GM23338 (cell line): ENCODE data around the gene OSBPL10. TPM values are rescaled to one million over a fixed set of nuclear protein-coding genes. Genes with fewer than 3 reads are reported as not detected.

Source experiments
- ATAC-seq: fragments of 200-7000 bp; cut with Tn5 transposase; 3 replicates; pipeline ENCODE4 v1.9.1; 2020
- DNase-seq: peaks from one replicate; pipeline ENCODE4 v3.0.0-alpha.2; 2015; ENCODE audit warnings: low spot score
- H2AFZ ChIP-seq: fragments of 200-600 bp; sonication (generic); 2 replicates; pipeline ENCODE4 v1.8.0; 2016; ENCODE audit warnings: antibody characterized with exemption, mild to moderate bottlenecking, moderate library complexity
- H3F3A ChIP-seq: fragments of 200-600 bp; sonication (generic); replicated peaks from 2 replicates; pipeline ENCODE4 v1.8.0; 2017; ENCODE audit warnings: antibody characterized with exemption, mixed run types, low read depth
- H3K27ac ChIP-seq: fragments of 200-600 bp; sonication (generic); 2 replicates; pipeline ENCODE4 v1.6.1; 2016; ENCODE audit warnings: low read depth
- H3K27me3 ChIP-seq: fragments of 200-600 bp; sonication (generic); 2 replicates; pipeline ENCODE4 v1.8.0; 2016; ENCODE audit warnings: mild to moderate bottlenecking, mixed run types, moderate library complexity; ENCODE audit not compliant: insufficient read depth
- H3K36me3 ChIP-seq: fragments of 200-600 bp; sonication (generic); 2 replicates; pipeline ENCODE4 v1.8.0; 2016; ENCODE audit warnings: mild to moderate bottlenecking; ENCODE audit not compliant: insufficient read depth
- H3K4me1 ChIP-seq: fragments of 200-600 bp; sonication (generic); 2 replicates; pipeline ENCODE4 v1.8.0; 2016; ENCODE audit warnings: mild to moderate bottlenecking, moderate library complexity; ENCODE audit not compliant: insufficient read depth
- H3K4me2 ChIP-seq: fragments of 200-600 bp; sonication (generic); 2 replicates; pipeline ENCODE4 v1.7.1; 2017; ENCODE audit warnings: mixed run types
- H3K4me3 ChIP-seq: fragments of 200-600 bp; sonication (generic); 2 replicates; pipeline ENCODE4 v1.6.1; 2016; ENCODE audit warnings: mixed run types
- H3K79me2 ChIP-seq: fragments of 200-600 bp; sonication (generic); replicated peaks from 2 replicates; pipeline ENCODE4 v1.8.0; 2017; ENCODE audit warnings: mild to moderate bottlenecking; ENCODE audit not compliant: insufficient read depth
- H3K9me2 ChIP-seq: fragments of 200-600 bp; sonication (generic); 2 replicates; pipeline ENCODE4 v1.8.0; 2017; ENCODE audit not compliant: insufficient read depth
- H4K20me1 ChIP-seq: fragments of 200-600 bp; sonication (generic); replicated peaks from 2 replicates; pipeline ENCODE4 v1.8.0; 2017; ENCODE audit warnings: mild to moderate bottlenecking; ENCODE audit not compliant: insufficient read depth
- H3K27ac Mint-ChIP-seq: 2 replicates; pipeline ENCODE4 v1.8.0; 2020; ENCODE audit warnings: inconsistent platforms, mild to moderate bottlenecking, moderate library complexity, mixed read lengths
- H3K27me3 Mint-ChIP-seq: 3 replicates; pipeline ENCODE4 v1.8.0; 2022; ENCODE audit warnings: low read depth, mild to moderate bottlenecking, moderate library complexity, mixed read lengths, inconsistent platforms; ENCODE audit not compliant: insufficient read depth, poor library complexity
- H3K36me3 Mint-ChIP-seq: 3 replicates; pipeline ENCODE4 v1.8.0; 2021; ENCODE audit warnings: low read depth, mild to moderate bottlenecking, inconsistent platforms, moderate library complexity, mixed read lengths
- H3K4me1 Mint-ChIP-seq: 3 replicates; pipeline ENCODE4 v1.8.0; 2020; ENCODE audit warnings: mild to moderate bottlenecking, inconsistent platforms, mixed read lengths
- H3K4me3 Mint-ChIP-seq: 3 replicates; pipeline ENCODE4 v1.8.0; 2021; ENCODE audit warnings: moderate library complexity, mild to moderate bottlenecking, inconsistent platforms, mixed read lengths
- H3K9me3 Mint-ChIP-seq: 3 replicates; pipeline ENCODE4 v1.8.0; 2020; ENCODE audit warnings: moderate library complexity, mild to moderate bottlenecking, inconsistent platforms, mixed read lengths
- CTCF ChIP-seq, 2 experiments: fragments of 200-600 bp in 1 of 2; sonication (generic) in 1 of 2; conservative IDR thresholded peaks; 2 replicates each; pipeline versions ENCODE4 v1.5.1 to v1.6.1; 2016 to 2017; ENCODE audit warnings: antibody characterized with exemption in 2 of 2, low read depth in 2 of 2, mild to moderate bottlenecking in 2 of 2, moderate library complexity in 1 of 2
- EZH2 ChIP-seq: fragments of 200-600 bp; sonication (generic); IDR thresholded peaks from one replicate; pipeline ENCODE4 v1.8.0; 2017; ENCODE audit warnings: antibody characterized with exemption, mild to moderate bottlenecking, low read depth; ENCODE audit not compliant: unreplicated experiment
- EZH2phosphoT487 ChIP-seq: fragments of 200-600 bp; sonication (generic); IDR thresholded peaks from one replicate; pipeline ENCODE4 v1.8.1; 2018; ENCODE audit warnings: antibody characterized with exemption; ENCODE audit not compliant: unreplicated experiment
- JUNB ChIP-seq: IDR thresholded peaks from one replicate; pipeline ENCODE4 v1.6.1; 2016; ENCODE audit warnings: antibody characterized with exemption; ENCODE audit not compliant: unreplicated experiment
- NANOG ChIP-seq: IDR thresholded peaks from 2 replicates; pipeline ENCODE4 v1.6.1; 2016; ENCODE audit warnings: antibody characterized with exemption, borderline replicate concordance
- REST ChIP-seq: IDR thresholded peaks from one replicate; pipeline ENCODE4 v1.6.1; 2018; ENCODE audit warnings: antibody characterized with exemption; ENCODE audit not compliant: unreplicated experiment
- ZNF114 ChIP-seq: fragments of 250-450 bp; sonication (Bioruptor Pico); IDR thresholded peaks from 2 replicates; pipeline ENCODE4 v1.5.0; 2020; ENCODE audit warnings: mild to moderate bottlenecking, moderate library complexity
- ZNF331 ChIP-seq: fragments of 250-450 bp; sonication (Bioruptor Pico); IDR thresholded peaks from 2 replicates; pipeline ENCODE4 v1.5.0; 2020; ENCODE audit warnings: low read depth, mild to moderate bottlenecking, moderate library complexity
- ZNF462 ChIP-seq: fragments of 250-450 bp; sonication (Bioruptor Pico); IDR thresholded peaks from 2 replicates; pipeline ENCODE4 v1.5.0; 2020; ENCODE audit warnings: mild to moderate bottlenecking, moderate library complexity
- polyA plus RNA-seq: library from polyadenylated mRNA; unstranded; fragments of >200 nt; fragmentation: Nextera tagmentation; extraction: Ambion mirVana; gene quantifications from 2 replicates; pipeline ENCODE4 v1.2.1, GENCODE V29; 2016
- total RNA-seq: library from RNA; depleted of rRNA; stranded (reverse); fragments of >200 nt; shearing (Covaris generic); gene quantifications from 2 replicates; pipeline ENCODE4 v1.2.3, GENCODE V29; 2014

Gene OSBPL10
- total and polyA plus RNA-seq, 2 experiments from 2014 or later = 23.8 to 149 TPM

DNA sequence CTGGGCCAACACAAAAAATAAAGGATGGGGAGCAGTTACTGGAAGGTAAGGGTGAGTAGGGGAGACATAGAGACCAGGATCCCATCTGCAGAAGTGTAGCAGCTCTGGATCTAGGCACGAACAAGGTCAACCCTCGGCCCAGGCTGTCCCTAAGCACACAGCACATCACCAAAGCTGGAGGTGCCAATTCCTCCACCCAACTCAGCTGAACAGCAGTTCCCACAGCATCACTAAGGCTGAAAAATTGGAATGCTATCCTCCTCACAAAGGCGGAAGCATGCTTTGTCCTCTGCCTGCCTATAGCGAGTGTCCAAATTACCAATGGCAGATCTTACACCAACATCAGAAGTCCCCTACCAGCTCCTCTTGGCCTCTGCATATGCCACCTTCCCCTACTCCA is 33.9 kb downstream of the OSBPL10 start:
- Mint-ChIP-seq H3K27ac (peak overlapping the region; percentile 20; the same call in 1 of the 2 replicates), H3K4me1 (peaks cover 46% of the 10 kb centered on the region), H3K4me3 (no peak overlapping the region; the same call in 2 of the 3 replicates), H3K36me3 (peaks cover 32% of the 10 kb centered on the region), H3K9me3 (peaks cover 9% of the 10 kb centered on the region), H3K27me3 (peaks cover 3% of the 10 kb centered on the region)
- H3K36me3 ChIP-seq = no peaks in the 10 kb centered on the region
- no peak for TF ChIP-seq ZNF331 (CRISPR knock-in tag)
- no peaks in the 10 kb centered on the region for H3K27me3 ChIP-seq
- no peak for DNase-seq
- no peak for ATAC-seq
- H3F3A ChIP-seq = no peaks in the 10 kb centered on the region
- peaks cover 21% of the 10 kb centered on the region for H4K20me1 ChIP-seq
- peak overlapping the region; percentile 30; the same call in 1 of the 2 replicates for H3K4me2 ChIP-seq
- peaks cover 57% of the 10 kb centered on the region for H3K4me1 ChIP-seq
- no peak overlapping the region for H2AFZ ChIP-seq
- no peak overlapping the region for H3K4me3 ChIP-seq
- no peaks in the 10 kb centered on the region for H3K9me2 ChIP-seq
- no peak overlapping the region for H3K27ac ChIP-seq
- peaks cover 100% of the 10 kb centered on the region for H3K79me2 ChIP-seq

GRCh38 chr3:31946484-31947081 is 34.5 kb downstream of the OSBPL10 start:
- Histone ChIP-seq H3K27me3 (no peaks in the 10 kb centered on the region), H3F3A (no peaks in the 10 kb centered on the region), H3K27ac (peak overlapping the region; percentile 35; the same call in 1 of the 2 replicates), H4K20me1 (peaks cover 21% of the 10 kb centered on the region), H3K4me3 (no peak overlapping the region), H3K36me3 (no peaks in the 10 kb centered on the region), H3K79me2 (peaks cover 100% of the 10 kb centered on the region), H3K4me2 (peak overlapping the region; percentile 30; the same call in 1 of the 2 replicates), H3K4me1 (peaks cover 59% of the 10 kb centered on the region), H2AFZ (no peak overlapping the region), H3K9me2 (no peaks in the 10 kb centered on the region)
- H3K9me3 Mint-ChIP-seq = peaks cover 9% of the 10 kb centered on the region
- DNase-seq (peak; percentile 40), ATAC-seq (no peak; the same call in 2 of the 3 replicates)
- H3K36me3 Mint-ChIP-seq = peaks cover 27% of the 10 kb centered on the region
- H3K4me1 Mint-ChIP-seq = peaks cover 47% of the 10 kb centered on the region
- no peak overlapping the region; the same call in 1 of the 2 replicates for H3K27ac Mint-ChIP-seq
- no peak for TF ChIP-seq REST
- no peak for TF ChIP-seq JUNB
- no peak for TF ChIP-seq ZNF331 (CRISPR knock-in tag)
- TF ChIP-seq EZH2 = no peak
- no peak for TF ChIP-seq ZNF114
- TF ChIP-seq EZH2phosphoT487 = no peak
- no peak for TF ChIP-seq CTCF (conservative IDR thresholded peaks at IDR 0.05; ENCODE audit: low read depth in 2 of 2)
- no peak for TF ChIP-seq NANOG
- no peak for TF ChIP-seq ZNF462 (CRISPR knock-in tag)
- no peak overlapping the region for H3K4me3 Mint-ChIP-seq
- peaks cover 7% of the 10 kb centered on the region for H3K27me3 Mint-ChIP-seq
